ENCODE measurements around the gene TBRG4. TPM values are rescaled to one million over a fixed set of nuclear protein-coding genes. Genes with fewer than 3 reads are reported as not detected.

The TBRG4 gene
- total RNA-seq, 4 donors from 2014 or later: 44.4 to 70.7 (median 49.8) TPM

DNA sequence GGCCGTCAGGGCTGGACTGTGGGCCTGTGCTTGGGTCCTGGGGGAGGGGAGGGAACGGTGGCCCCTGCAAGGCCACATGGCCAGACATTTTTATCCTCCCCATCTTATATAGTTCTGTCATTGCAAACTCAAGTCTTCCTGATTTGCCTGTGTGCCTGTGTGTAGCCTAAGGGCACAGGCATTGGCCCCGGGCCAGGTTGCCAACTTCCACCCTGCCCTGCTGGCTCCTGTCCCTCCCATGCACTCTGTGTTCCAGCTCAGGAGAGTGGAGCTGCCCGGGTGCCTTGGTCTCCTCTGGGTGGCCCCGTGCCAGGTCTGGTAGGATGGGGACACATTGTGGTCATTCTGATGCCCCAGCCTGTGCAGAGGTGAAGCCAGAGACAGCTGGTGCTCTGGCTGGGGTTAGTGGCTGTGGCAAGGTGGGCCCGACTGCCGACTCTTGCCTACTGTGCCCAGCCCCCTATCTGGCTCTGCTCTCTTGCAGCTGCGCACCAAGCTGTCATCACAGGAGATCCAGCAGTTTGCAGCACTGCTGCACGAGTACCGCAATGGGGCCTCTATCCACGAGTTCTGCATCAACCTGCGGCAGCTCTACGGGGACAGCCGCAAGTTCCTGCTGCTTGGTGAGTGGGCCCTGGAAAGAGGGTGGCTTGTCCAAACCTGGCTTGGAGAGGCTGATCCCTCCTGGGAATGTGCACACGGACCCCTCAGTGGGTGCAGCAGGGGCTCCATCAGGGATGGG lies 37.5 kb downstream of the TBRG4 start:
- TF ChIP-seq, protein P1, sequence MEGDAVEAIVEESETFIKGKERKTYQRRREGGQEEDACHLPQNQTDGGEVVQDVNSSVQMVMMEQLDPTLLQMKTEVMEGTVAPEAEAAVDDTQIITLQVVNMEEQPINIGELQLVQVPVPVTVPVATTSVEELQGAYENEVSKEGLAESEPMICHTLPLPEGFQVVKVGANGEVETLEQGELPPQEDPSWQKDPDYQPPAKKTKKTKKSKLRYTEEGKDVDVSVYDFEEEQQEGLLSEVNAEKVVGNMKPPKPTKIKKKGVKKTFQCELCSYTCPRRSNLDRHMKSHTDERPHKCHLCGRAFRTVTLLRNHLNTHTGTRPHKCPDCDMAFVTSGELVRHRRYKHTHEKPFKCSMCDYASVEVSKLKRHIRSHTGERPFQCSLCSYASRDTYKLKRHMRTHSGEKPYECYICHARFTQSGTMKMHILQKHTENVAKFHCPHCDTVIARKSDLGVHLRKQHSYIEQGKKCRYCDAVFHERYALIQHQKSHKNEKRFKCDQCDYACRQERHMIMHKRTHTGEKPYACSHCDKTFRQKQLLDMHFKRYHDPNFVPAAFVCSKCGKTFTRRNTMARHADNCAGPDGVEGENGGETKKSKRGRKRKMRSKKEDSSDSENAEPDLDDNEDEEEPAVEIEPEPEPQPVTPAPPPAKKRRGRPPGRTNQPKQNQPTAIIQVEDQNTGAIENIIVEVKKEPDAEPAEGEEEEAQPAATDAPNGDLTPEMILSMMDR (IDR thresholded peaks at IDR 0.05): no peak
- DNase-seq (ENCODE audit: low spot score) (no peak), ATAC-seq (ENCODE audit: low FRiP score) (no peak)

DNA sequence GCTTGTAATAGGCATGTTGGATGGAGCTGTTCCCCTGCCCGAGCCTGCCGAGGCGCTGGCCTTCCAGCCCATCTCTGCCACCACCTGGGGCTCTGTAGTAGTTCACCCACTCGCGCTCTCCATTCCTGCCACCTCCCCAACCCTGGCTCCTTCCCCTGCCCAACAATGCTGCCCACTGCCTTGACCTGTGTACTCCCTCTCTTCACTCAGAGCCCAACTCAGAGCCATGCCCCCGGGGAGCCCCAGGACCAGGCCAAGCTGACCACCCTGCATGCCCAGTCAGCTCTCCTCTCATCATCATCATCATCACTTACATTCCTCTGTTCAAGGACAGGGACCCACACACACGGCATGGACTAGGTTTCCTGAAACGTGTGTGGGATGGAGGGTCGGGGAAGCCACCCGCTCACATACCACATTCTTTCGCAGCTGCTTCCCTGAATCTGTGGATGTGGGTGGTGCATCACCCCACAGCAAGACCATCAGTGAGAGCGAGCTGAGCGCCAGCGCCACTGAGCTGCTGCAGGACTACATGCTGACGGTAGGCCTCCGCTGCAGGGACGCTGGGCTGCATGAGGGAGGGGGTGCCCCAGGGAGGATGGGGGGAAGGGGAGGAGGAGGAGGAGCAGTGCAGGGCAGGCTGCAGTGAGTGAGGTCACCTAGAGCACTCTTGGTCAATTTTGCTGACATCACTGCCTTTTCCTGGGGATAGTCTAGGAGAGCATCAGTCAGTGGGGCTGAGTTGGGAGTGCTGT lies 38.3 kb downstream of the TBRG4 start:
- TF ChIP-seq, protein P1 (IDR thresholded peaks at IDR 0.05): no peak
- DNase-seq (ENCODE audit: low spot score) (no peak), ATAC-seq (ENCODE audit: low FRiP score) (no peak)

DNA sequence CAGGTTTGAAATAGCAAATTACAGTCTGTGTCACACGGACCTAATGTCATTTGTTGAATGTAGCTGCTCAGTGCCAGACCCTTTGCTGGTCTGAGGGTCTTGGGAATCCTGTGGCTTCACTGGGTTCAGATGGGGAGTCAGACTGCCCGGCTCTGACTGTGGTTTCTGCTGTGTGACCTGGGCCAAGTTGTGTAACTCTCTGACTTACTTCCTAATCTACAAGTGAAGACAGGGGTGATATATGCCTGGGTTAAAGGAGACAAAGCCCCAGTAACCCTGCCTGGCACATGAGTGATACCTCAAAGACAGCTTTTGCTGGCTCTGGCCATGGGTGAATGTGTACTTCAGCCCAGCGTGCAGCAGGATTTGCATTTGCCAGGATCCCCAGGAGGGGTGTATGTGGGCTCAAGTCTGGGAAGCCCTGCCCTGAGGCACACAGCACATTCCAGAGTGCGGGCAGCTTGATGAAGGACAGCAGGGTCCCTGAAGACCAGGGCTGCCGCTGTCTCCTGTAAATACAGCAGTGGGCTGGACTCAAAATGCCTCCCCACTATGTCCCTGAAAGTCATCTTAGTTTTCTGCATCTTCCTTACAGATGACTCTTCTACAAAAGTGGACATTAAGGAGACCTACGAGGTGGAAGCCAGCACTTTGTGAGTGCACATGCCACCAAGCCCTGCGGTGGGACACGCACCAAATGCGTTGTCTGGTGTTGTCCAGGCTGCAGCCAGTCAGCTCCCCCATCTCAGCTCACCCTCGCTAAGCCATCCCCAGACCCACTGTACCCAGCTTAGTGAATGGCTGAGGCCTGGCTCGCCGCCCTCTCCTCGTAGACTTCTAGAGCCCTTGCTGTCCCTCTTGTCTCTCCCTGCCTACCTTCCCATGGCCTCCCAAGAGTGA lies 39.1 kb downstream of the TBRG4 start:
- ATAC-seq (ENCODE audit: low FRiP score) (no peak), DNase-seq (ENCODE audit: low spot score) (no peak)
- TF ChIP-seq, protein P1 (IDR thresholded peaks at IDR 0.05): no peak

DNA sequence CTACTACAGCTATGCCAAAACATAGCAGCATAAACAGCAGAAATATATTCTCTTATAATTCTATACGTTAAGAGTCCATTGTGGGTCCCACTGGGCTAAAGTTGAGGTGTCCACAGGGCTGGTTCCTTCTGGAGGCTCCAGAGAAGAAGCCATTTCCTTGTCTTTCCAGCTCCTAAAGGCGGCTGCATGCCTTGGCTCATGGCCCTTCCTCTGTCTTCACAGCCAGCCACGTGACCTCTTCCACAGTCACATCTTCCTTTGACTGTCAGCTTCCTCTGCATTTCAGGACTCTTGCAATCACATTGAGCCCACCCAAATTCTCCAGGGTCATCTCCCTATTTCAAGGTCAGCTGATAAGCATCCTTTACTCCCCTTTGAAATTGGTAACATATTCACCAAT lies 40.0 kb downstream of the TBRG4 start:
- no peak for ATAC-seq (ENCODE audit: low FRiP score)
- DNase-seq (ENCODE audit: low spot score): no peak
- TF ChIP-seq, protein P1 (IDR thresholded peaks at IDR 0.05): no peak

DNA sequence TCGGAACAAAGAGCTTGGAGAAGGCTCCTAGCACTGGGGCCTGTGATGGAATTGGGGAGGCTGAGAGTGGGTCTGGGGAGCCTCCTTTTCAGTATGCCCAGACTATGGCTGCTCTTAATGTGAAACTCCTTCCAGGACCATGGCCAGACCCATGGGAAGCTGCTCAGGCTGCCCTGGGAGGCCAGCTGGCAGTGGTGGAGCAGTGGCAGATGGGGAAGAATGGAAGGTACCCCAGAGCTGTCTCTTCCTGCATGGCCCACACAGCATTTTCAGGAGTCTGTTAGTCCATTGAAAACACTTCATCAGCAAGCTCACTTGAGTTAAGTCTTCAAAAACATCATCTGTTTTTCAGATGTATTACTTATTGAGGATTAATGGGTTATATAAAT lies 41.2 kb downstream of the TBRG4 start:
- DNase-seq (ENCODE audit: low spot score) (no peak), ATAC-seq (ENCODE audit: low FRiP score) (no peak)
- TF ChIP-seq, protein P1 (IDR thresholded peaks at IDR 0.05): no peak

DNA sequence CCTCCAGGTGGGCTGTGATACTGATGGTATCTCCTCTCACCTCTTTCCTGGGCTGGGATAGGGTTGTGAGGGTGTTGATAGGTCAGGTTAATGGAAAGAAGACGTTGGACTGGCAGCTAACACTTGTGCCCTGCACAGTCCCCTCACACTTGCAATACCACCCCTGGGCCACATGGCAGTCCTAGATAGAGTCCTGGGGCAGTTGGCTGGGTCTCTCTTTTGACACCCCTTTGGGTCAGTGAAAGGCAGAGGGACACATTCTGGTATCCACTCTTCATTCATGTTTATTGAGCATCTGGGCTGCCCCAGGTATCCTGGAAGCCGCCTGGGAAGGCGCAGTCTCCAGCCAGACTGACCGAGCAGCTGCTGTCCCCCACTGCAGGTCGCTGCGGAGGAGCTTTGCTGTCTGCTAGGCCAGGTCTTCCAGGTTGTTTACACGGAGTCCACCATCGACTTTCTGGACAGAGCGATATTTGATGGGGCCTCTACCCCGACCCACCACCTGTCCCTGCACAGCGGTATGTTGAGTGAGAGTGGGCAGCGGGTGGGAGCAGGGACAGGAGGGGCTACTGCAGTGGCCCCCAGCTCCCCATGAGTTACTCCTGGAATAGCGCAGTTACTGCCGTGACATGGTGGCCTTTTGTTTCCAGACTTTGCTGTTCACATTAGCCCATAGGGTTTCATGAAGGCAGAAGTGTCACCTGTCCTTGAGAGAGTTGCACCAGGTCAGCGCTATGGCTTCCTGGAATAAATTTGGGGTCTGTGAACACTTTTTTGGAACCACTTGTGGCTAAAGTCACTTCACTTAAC lies 41.8 kb downstream of the TBRG4 start:
- TF ChIP-seq, protein P1 (IDR thresholded peaks at IDR 0.05): no peak
- ATAC-seq (ENCODE audit: low FRiP score) (no peak), DNase-seq (ENCODE audit: low spot score) (no peak)
